NCI-H82 treated with DMSO at 0.1 percent for 48 hours (cell line): Measurements from ENCODE around the gene CCDC88B.
A peak's percentile ranks its signal among the peaks of the same experiment; 100 is the strongest.

ENCODE experiments used
- DNase-seq: peaks from one replicate; lab custom pipeline; 2025; ENCODE audit not compliant: unreplicated experiment; lab: John Stamatoyannopoulos, UW

CCDC88B gene

GRCh38 chr11:64342869-64343745 lies 3.1 kb downstream of the CCDC88B start:
- DNase-seq, result no peak

GRCh38 chr11:64343767-64344559 lies 4.0 kb downstream of the CCDC88B start:
- no peak for DNase-seq

GRCh38 chr11:64344787-64345186 lies 4.8 kb downstream of the CCDC88B start:
- no peak for DNase-seq

- no peak for DNase-seq
Observed at GRCh38 chr11:64347193-64347867, 7.3 kb downstream of the CCDC88B start.

DNA sequence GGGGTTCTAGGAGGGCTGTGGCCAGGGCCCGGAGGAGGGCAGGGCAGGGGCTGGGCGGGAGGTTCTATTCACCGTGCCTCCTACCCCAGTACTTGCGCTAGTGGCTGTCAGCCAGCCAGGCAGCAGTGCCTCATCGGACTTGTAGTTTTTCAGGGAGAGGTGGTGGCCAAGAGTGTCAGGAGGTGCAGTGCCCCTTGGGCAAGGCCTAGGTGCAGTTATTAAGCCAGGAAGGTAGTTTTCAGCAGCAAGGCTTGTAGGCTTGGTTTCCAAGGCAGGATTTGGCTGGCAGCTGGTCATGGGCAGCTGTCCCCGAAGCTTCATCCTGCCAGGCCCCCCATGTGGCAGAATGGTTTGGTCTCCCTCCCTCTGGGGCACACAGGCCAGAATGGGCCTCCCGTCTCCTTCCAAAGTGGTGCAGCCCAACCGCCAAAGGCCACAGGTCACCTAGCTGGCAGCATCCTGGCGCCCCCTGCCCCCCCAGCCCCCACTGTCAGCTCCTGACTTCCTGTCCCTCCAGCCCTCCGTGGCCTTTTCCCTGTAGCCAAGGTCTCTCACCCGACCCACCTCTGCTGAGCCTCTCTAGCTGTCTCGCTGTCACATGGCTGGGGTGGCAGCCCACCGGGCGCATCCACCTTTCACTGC lies 8.5 kb downstream of the CCDC88B start:
- DNase-seq, result no peak

DNA sequence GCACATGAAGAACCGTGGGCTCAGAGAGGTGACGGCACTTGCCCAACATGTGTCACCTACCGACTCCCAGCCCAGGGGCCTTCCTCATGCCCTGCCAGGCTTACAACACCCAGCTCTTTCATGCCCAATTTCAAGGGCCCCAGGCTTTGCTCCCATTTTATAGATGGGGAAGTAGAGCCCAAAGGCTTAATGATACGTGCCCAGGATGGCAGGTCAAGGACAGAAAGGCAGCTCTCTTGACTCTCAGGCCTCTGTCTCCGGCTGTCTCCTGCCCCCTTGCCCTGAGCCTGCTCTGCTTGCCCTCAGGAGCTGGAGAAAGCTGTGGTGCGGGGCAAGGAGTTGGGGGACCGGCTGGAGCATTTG lies 9.0 kb downstream of the CCDC88B start:
- DNase-seq, result no peak

DNA sequence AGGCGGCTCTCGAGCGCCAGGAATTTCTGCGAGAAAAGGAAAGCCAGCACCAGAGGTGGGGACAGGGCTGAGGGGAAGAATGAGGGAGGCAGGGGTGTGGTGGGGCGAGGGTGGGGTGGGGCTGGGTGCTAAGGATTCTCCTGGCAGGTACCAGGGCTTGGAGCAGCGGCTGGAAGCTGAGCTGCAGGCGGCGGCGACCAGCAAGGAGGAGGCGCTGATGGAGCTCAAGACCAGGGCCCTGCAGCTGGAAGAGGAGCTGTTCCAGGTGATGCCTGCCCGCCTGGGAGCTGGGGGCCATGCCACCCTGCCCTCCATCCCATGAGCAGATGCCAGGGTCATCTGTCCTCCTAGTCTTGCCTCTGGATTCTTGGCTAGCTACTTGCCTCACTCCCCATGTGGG lies 9.4 kb downstream of the CCDC88B start:
- DNase-seq, result no peak

DNA sequence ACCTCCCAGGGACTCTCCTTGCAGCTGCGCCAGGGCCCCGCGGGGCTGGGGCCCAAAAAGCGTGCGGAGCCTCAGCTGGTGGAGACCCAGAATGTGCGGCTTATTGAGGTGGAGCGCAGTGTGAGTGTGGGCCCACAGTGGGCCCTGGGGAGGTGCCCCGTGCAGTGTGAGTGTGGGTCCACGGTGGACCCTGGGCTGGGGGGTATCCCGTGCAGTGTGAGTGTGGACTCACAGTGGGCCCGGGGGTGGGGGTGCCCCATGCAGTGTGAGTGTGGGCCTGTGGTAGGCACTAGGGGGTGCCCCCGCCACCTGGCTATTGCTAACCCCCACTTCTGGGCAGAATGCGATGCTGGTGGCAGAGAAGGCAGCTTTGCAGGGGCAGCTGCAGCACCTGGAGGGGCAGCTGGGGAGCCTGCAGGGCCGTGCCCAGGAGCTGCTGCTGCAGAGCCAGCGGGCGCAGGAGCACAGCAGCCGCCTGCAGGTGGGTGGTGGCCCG lies 11.2 kb downstream of the CCDC88B start:
- no peak for DNase-seq

GRCh38 chr11:64352099-64352994 lies 12.3 kb downstream of the CCDC88B start:
- no peak for DNase-seq

- DNase-seq, result no peak
Observed at GRCh38 chr11:64352995-64353714, 13.2 kb downstream of the CCDC88B start.

- DNase-seq, result no peak
Observed at GRCh38 chr11:64353715-64354506, 13.9 kb downstream of the CCDC88B start.

DNA sequence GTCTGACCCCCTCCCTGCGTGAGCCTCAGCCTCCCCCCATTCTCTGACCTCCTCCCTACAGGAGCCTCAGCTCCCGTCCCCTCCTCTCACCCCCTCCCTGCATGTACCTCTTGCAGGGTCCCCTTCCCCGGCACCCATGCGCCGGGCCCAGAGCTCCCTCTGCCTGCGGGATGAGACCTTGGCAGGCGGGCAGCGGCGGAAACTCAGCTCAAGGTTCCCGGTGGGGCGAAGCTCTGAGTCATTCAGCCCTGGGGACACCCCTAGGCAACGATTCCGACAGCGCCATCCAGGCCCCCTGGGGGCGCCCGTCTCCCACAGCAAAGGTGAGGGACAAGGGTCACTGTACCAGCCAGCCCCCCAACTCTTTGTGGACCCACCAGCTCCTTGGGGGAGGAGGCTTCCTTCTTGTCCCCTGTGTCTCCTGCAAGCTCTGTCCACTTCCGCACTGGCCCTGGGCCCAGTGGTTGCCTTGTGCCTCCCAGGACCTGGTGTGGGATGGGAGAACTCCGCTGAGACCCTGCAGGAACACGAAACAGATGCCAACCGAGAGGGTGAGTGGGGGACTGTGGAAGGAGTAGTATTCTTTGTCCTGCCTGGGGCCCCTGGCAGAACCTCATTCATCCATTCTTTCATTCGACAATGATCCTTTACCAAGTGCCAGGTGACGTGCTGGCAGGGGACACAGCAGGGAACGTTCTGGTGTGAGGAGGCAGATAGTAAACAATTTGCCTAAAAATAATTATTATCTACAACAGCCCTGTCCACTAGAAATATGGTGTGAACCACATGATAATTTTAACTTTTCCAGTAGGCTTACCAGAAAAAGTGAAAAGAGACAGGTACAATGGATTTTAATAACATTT lies 15.3 kb downstream of the CCDC88B start:
- DNase-seq, result peak; percentile 20

DNA sequence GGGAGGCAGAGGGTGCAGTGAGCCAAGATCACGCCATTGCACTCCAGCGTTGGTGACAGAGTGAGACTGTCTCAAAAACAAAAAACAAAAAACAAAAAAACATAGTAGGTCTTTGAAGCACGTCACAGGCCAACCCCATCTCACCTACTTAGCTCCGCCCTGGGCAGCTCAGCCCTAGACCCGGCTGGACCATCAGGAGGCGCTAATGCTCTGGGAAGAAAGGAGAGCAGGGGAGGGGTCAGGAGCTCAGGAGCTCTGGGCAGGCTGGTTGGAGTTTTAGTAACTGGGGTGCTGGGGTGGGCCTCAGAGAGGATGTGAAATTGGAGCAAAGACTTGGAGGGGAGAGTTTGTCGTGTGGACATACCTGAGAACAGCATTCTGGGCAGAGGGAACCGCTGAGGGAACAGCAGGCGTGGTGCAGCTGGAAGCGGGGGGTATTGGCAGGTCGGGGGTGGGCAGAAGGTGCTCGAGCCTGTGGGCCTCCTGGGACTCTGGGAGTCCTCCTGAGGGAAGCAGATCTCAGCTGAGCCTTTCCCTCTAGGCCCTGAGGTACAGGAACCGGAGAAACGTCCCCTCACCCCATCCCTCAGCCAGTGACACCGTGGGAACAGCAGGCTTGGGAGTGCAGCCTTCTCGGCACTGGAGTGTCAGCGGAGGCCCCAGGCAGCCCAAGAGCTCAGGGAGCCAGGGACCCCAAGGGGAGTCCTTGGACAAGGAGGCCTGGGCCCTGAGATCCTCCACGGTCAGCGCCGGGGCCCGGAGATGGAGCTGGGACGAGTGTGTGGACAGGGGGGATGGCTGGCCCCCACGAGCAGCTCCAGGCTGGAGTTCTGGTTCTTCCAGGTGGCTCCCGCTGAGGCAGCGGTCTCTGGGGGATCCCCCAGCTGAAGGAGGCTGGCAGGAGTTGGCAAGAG lies 16.8 kb downstream of the CCDC88B start:
- peak; percentile 27 for DNase-seq

DNA sequence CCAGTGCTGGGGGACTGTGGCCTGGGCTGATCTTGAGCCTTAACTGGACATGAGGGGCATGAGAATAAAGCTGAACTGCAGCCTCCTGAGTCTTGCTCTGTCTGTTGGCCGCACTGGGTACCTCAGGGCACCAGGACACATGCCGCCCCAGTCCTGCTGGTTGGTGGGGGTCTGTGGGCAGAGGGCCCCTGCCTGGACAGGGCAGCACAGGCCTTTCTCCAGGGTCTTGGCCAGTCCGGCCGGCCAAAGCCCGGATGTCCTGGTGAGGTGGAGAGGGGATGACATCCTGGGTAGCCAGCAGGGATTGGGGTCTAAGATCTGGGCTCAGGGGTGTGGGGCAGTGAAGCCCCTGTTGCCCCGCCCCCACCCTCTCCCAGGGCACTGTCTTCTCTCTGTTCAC lies 17.4 kb downstream of the CCDC88B start:
- no peak for DNase-seq

DNA sequence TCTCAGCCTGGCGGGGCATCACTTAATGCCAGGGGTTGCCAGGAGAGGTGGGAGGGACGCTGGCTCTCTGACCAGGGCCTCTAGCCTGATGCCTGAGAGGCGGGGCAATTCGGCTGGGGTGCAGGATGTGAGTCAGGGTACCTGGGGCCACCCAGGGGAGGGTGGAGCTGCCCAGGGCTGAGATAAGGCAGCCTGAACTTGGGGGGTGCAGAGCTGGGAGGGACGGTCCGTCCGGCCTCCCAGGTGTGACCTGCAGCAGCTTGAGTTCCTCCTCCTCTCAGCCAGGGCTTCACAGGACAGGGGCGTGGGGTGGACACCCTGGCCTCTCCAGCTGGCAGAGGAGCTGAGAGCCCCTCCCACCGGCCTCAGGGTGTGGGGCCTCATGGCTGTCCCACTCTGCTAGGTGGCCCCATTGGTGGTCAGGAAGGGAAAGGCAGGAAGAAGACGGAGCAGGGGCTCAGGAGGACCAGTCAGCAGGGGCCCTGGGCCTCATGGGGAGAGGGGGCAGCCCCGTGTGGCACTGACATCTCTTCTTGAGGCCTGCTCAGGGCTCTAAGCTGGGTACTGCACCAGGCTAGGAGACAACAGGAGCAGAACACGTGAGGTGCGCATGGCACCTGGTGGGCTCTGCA lies 18.0 kb downstream of the CCDC88B start:
- DNase-seq, result no peak

- no peak for DNase-seq
Observed at GRCh38 chr11:64358536-64358906, 18.5 kb downstream of the CCDC88B start.
